PC-9 (cell line): ENCODE results near the gene C17orf107. TPM values are rescaled to one million over a fixed set of nuclear protein-coding genes. Genes with fewer than 3 reads are reported as not detected.
A peak's percentile ranks its signal among the peaks of the same experiment; 100 is the strongest.

Experiments
- BruUV-seq: library from RNA; stranded (reverse); fragments of 400-500 nt; replicated peaks from 2 replicates; lab custom pipeline; 2021; lab: Mats Ljungman, UMichigan
- CTCF ChIA-PET: fragments of 300-600 bp; sonication (Branson Sonifier 250); formaldehyde crosslinking; loops from one replicate; lab custom pipeline; 2022; ENCODE audit warnings: antibody characterized with exemption; lab: Charles Lee
- POLR2A ChIA-PET: fragments of 300-600 bp; sonication (Branson Sonifier 250); formaldehyde crosslinking; loops from one replicate; lab custom pipeline; 2022; ENCODE audit warnings: antibody characterized with exemption; ENCODE audit not compliant: unreplicated experiment; lab: Charles Lee
- DNase-seq, 2 experiments: peaks; one replicate each; pipeline versions ENCODE4 v3.0.0 to v3.0.0-alpha.2; 2015 to 2022; ENCODE audit warnings: mixed read lengths in 1 of 2
- H2AFZ ChIP-seq: fragments of 200-600 bp; sonication (generic); 2 replicates; pipeline ENCODE4 v1.8.1; 2017; ENCODE audit warnings: antibody characterized with exemption
- H3F3A ChIP-seq: fragments of 200-600 bp; sonication (generic); 2 replicates; pipeline ENCODE4 v1.8.1; 2017; ENCODE audit warnings: antibody characterized with exemption, mild to moderate bottlenecking, low read depth; ENCODE audit not compliant: insufficient read depth
- H3K27ac ChIP-seq: fragments of 200-600 bp; sonication (generic); 2 replicates; pipeline ENCODE4 v1.6.1; 2016; ENCODE audit warnings: mixed run types
- H3K27me3 ChIP-seq: fragments of 200-600 bp; sonication (generic); 2 replicates; pipeline ENCODE4 v1.6.1; 2016; ENCODE audit warnings: low read depth, mixed run types; ENCODE audit not compliant: insufficient read depth
- H3K36me3 ChIP-seq: fragments of 200-600 bp; sonication (generic); 2 replicates; pipeline ENCODE4 v1.6.1; 2016; ENCODE audit warnings: low read depth, mixed run types
- H3K4me1 ChIP-seq: fragments of 200-600 bp; sonication (generic); replicated peaks from 2 replicates; pipeline ENCODE4 v1.6.1; 2016; ENCODE audit warnings: mixed run types; ENCODE audit not compliant: insufficient read depth
- H3K4me2 ChIP-seq: fragments of 200-600 bp; sonication (generic); 2 replicates; pipeline ENCODE4 v1.6.1; 2017; ENCODE audit warnings: mixed run types
- H3K4me3 ChIP-seq: fragments of 200-600 bp; sonication (generic); 2 replicates; pipeline ENCODE4 v1.6.1; 2016; ENCODE audit warnings: mixed run types
- H3K79me2 ChIP-seq: fragments of 200-600 bp; sonication (generic); 2 replicates; pipeline ENCODE4 v1.6.1; 2017; ENCODE audit warnings: low read depth, mixed run types
- H3K9me2 ChIP-seq: fragments of 200-600 bp; sonication (generic); 2 replicates; pipeline ENCODE4 v1.8.1; 2017; ENCODE audit warnings: mild to moderate bottlenecking; ENCODE audit not compliant: insufficient read depth
- H3K9me3 ChIP-seq: fragments of 200-600 bp; sonication (generic); 2 replicates; pipeline ENCODE4 v1.8.1; 2016; ENCODE audit warnings: low read depth; ENCODE audit not compliant: insufficient read depth
- H4K20me1 ChIP-seq: fragments of 200-600 bp; sonication (generic); 2 replicates; pipeline ENCODE4 v1.8.1; 2017; ENCODE audit not compliant: insufficient read depth
- EZH2 ChIP-seq: fragments of 200-600 bp; sonication (generic); IDR thresholded peaks from 2 replicates; pipeline ENCODE4 v1.8.0; 2017; ENCODE audit warnings: antibody characterized with exemption, low read depth
- intact Hi-C: fragments of 100-400 bp; cut with micrococcal nuclease; formaldehyde crosslinking; loops from one replicate; pipeline ENCODE4 v1.10.0; 2022; ENCODE audit not compliant: unreplicated experiment
- total RNA-seq: library from RNA; stranded (reverse); gene quantifications from 2 replicates; pipeline ENCODE4 v1.2.3, GENCODE V29; 2021
- TF ChIP-seq, protein P1 (sequence below): fragments of 200-600 bp; sonication (generic); conservative IDR thresholded peaks from 2 replicates; pipeline ENCODE4 v1.6.1; 2017; ENCODE audit warnings: mixed run types, antibody characterized with exemption, mild to moderate bottlenecking, moderate library complexity

The C17orf107 gene
- total RNA-seq, 1 experiment from 2014 or later: 3.1 TPM

DNA sequence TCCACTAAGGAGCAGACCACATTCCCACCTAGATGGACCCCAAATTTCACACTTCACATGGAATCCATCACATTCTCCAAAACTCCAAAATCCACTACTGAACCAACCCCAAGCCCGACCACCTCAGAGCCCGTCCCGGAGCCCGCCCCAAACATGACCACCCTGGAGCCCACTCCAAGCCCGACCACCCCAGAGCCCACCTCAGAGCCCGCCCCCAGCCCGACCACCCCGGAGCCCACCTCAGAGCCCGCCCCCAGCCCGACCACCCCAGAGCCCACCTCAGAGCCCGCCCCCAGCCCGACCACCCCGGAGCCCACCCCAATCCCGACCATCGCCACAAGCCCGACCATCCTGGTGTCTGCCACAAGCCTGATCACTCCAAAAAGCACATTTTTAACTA is 34.3 kb downstream of the C17orf107 start:
- intact Hi-C loops: no loop called here

DNA sequence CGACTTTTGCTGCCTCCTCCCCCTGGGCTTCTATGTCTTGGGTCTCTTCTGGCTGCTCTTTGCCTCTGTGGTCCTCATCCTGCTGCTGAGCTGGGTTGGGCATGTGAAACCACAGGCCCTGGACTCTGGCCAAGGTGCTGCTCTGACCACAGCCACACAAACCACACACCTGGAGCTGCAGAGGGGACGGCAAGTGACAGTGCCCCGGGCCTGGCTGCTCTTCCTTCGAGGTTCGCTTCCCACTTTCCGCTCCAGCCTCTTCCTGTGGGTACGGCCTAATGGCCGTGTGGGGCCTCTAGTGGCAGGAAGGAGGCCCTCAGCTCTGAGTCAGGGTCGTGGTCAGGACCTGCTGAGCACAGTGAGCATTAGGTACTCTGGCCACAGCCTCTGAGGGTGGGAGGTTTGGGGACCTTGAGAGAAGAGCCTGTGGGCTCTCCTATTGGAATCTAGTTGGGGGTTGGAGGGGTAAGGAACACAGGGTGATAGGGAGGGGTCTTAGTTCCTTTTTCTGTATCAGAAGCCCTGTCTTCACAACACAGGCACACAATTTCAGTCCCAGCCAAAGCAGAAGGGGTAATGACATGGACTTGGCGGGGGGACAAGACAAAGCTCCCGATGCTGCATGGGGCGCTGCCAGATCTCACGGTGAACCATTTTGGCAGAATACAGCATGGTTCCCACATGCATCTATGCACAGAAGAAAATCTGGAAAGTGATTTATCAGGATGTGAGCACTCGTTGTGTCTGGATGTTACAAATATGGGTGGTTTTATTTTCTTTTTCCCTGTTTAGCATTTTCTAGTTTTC is 35.0 kb downstream of the C17orf107 start:
- peaks cover 17% of the 10 kb centered on the region for H3K79me2 ChIP-seq
- no peaks in the 10 kb centered on the region for H3K27me3 ChIP-seq
- no peaks in the 10 kb centered on the region for H3K9me3 ChIP-seq
- intact Hi-C loops: no loop called here
- H4K20me1 ChIP-seq: no peaks in the 10 kb centered on the region
- peaks cover 5% of the 10 kb centered on the region; the same call in 1 of the 2 replicates for H3K36me3 ChIP-seq
- peak overlapping the region; percentile 28 for H3K4me2 ChIP-seq
- H3K9me2 ChIP-seq: no peaks in the 10 kb centered on the region
- CTCF ChIA-PET: interaction anchor here (0.6 to 0.9 kb wide), 4 partner anchors 15 to 444 kb away, joined by 3 to 4 read pairs (median 4); partner anchors contain the start of gene CHRNE
- TF ChIP-seq, protein P1, sequence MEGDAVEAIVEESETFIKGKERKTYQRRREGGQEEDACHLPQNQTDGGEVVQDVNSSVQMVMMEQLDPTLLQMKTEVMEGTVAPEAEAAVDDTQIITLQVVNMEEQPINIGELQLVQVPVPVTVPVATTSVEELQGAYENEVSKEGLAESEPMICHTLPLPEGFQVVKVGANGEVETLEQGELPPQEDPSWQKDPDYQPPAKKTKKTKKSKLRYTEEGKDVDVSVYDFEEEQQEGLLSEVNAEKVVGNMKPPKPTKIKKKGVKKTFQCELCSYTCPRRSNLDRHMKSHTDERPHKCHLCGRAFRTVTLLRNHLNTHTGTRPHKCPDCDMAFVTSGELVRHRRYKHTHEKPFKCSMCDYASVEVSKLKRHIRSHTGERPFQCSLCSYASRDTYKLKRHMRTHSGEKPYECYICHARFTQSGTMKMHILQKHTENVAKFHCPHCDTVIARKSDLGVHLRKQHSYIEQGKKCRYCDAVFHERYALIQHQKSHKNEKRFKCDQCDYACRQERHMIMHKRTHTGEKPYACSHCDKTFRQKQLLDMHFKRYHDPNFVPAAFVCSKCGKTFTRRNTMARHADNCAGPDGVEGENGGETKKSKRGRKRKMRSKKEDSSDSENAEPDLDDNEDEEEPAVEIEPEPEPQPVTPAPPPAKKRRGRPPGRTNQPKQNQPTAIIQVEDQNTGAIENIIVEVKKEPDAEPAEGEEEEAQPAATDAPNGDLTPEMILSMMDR: no peak; the same call in 1 of the 2 replicates
- no peak for TF ChIP-seq EZH2
- no peak overlapping the region for H2AFZ ChIP-seq
- H3K4me1 ChIP-seq: peaks cover 21% of the 10 kb centered on the region
- DNase-seq: peak; percentile 54 to 77
- BruUV-seq: no TSS peak
- no peak overlapping the region for H3K4me3 ChIP-seq
- no peak overlapping the region for H3K27ac ChIP-seq
- H3F3A ChIP-seq: peaks cover 22% of the 10 kb centered on the region
- POLR2A ChIA-PET: interaction anchor here (0.6 to 0.7 kb wide), 4 partner anchors 14 to 442 kb away, joined by 3 to 5 read pairs (median 4); partner anchors contain the start of gene PFN1

More for the DNA sequence above, 34.3 kb downstream of the C17orf107 start:
- Histone ChIP-seq H4K20me1 (no peaks in the 10 kb centered on the region), H3K36me3 (peaks cover 5% of the 10 kb centered on the region; the same call in 1 of the 2 replicates), H3K27ac (no peak overlapping the region), H3F3A (peaks cover 17% of the 10 kb centered on the region), H3K4me1 (peaks cover 16% of the 10 kb centered on the region), H3K27me3 (no peaks in the 10 kb centered on the region), H3K79me2 (peaks cover 10% of the 10 kb centered on the region), H3K4me2 (peak overlapping the region; percentile 28; the same call in 1 of the 2 replicates), H3K9me2 (no peaks in the 10 kb centered on the region), H3K4me3 (no peak overlapping the region), H2AFZ (no peak overlapping the region), H3K9me3 (no peaks in the 10 kb centered on the region)
- TF ChIP-seq, protein P1: no peak
- no peak for TF ChIP-seq EZH2
- no peak for DNase-seq
- CTCF ChIA-PET: interaction anchor here (0.7 to 0.9 kb wide), 2 partner anchors 24 to 31 kb away, joined by 4 read pairs; partner anchors contain the start of gene CHRNE
- POLR2A ChIA-PET: interaction anchor here (0.6 to 0.7 kb wide), 2 partner anchors 89 to 441 kb away, joined by 3 to 5 read pairs; no protein-coding TSS in a partner anchor
- no TSS peak for BruUV-seq

DNA sequence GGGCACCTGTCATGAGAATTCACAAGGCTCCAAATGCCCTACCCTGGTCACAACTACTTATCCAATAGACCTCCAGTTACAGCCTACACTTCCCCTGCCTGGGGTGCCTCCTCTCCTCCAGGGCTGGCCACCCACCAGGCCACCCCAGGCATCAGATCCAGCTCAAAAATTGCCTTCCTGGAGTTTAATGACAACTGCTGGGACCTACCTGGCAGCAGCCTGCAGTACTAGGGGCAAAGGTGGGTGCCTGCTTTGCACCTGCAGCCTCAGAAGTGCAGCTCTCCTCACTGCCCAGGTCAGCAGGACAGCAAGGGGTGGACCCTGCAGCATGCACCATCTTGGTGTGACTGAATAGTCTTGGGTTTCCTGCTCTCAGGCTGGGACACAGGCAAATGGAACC is 36.3 kb downstream of the C17orf107 start:
- no peaks in the 10 kb centered on the region for H3K27me3 ChIP-seq
- peaks cover 29% of the 10 kb centered on the region for H3F3A ChIP-seq
- ChIA-PET POLR2A (no interaction called here), CTCF (no interaction called here)
- no peak overlapping the region for H3K4me3 ChIP-seq
- TF ChIP-seq, protein P1: no peak
- TF ChIP-seq EZH2: no peak
- no TSS peak for BruUV-seq
- peaks cover 21% of the 10 kb centered on the region for H3K4me1 ChIP-seq
- no peaks in the 10 kb centered on the region for H3K9me2 ChIP-seq
- H3K9me3 ChIP-seq: no peaks in the 10 kb centered on the region
- H4K20me1 ChIP-seq: no peaks in the 10 kb centered on the region
- peaks cover 19% of the 10 kb centered on the region for H3K79me2 ChIP-seq
- H3K4me2 ChIP-seq: no peak overlapping the region
- intact Hi-C loops: no loop called here
- H3K36me3 ChIP-seq: peaks cover 5% of the 10 kb centered on the region; the same call in 1 of the 2 replicates
- no peak overlapping the region for H2AFZ ChIP-seq
- no peak for DNase-seq
- H3K27ac ChIP-seq: no peak overlapping the region
